ENCODE measurements around the gene ZFP69B.

Gene ZFP69B

GRCh38 chr1:40449684-40450494 lies at the start of gene ZFP69B:
Gene ZFP69B (plus strand): TSS chr1:40450476. CDS start chr1:40450962, 486 bp downstream.
- DNase-seq (ENCODE audit: low read depth), result peak; percentile 87

DNA sequence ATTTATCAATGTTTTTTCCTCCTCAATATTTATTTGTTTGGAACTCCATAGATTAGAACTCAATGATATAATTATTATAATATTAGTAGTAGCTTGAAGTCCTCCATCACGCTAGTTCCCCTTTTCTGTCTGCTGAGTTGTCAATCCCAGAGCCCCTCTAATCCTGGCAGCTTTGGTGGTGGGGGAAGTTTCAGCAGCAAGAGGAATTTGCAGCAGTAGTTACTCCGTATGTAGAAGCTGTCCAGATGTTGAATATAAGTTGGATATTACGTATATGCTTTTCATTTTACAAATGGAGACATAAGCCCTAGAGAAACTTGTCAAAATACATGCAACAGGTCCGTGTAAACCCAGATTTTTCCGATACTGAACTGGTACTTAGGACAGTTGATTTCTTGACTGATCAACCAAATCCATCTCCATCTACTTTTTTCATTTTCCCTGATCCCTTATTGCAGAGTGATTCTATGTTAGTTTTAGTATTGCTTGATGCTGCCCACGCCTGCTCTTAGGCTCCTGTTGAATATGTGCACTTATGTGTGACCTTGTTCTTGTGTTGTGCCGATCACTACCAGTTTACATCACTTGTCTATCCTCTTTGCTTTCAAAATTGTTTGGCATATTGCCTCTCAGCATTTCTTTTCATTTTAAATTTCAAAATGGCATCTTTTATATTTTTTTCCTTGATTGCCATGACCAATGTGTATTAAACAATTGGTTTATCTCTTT lies 48.6 kb upstream of the ZFP69B start:
- no peak for DNase-seq (ENCODE audit: low read depth)

DNA sequence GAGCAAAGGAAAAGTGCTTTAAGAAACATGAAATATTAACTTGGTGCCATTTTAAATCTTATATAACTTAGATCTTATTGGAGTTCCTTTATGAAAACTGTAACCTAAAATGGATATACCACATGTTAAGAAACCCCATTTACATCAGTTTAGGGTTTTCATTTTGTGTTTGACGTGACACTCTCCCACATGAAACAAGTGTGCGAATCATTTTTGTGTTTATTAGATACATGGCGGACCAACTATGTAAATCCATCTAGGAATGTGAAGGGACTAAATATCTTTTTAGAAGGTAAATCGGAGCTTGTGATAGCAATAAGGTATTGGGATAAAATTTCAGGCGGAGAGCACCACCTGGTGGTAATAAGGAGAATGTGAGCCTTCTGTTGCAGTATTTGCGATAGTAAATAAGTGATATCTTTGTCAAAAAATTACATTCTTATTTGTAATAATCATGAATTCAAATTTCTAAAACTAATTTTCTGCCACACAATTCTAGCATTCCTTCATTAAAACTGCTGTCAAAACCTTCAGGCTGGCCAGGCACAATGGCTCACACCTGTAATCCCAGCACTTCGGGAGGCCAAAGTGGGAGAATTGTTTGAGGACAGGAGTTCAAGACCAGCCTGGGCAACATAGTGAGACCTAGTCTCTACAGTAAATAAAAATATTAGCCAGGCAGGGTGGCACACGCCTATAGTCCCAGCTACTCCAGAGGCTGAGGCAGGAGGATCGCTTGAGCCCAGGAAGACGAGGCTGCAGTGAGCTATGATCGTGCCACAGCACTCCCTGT lies 45.4 kb upstream of the ZFP69B start:
- DNase-seq (ENCODE audit: low read depth), result no peak

DNA sequence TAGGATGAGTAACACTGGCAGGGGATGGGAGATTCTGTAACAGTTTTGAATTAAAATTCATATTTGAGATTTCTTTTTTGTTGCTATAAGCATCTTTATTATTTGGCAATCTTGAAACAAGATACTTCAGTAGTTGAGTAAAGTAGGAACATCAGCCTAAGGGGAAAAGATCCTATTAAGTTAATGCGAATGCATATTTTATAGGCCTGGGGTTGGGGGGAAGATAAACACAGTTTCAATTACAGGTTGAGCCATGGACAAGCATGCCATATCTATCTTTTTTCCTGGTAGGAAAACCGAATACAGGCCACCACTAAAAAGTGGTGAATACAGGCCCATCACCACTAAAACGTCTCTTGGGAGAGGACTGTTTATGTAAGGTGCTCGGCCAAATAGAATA lies 44.5 kb upstream of the ZFP69B start:
- no peak for DNase-seq (ENCODE audit: low read depth)

DNA sequence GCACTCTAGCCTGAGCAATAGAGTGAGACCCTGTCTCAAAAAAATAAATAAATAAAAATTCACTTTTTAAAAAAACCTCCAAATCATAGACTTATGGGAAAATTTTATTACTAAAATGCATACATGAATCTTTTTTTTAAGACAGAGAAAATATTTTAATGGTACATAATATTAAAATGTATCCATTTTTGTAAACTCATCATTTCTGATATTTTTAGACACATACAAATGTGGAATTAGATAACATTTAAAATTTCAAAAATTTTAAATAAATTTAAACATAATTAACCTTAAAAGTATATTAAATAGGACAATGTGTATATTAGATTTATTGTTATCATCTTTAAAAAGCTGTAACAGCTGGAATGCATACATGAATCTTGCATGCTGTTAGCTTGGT lies 42.8 kb upstream of the ZFP69B start:
- DNase-seq (ENCODE audit: low read depth), result no peak

DNA sequence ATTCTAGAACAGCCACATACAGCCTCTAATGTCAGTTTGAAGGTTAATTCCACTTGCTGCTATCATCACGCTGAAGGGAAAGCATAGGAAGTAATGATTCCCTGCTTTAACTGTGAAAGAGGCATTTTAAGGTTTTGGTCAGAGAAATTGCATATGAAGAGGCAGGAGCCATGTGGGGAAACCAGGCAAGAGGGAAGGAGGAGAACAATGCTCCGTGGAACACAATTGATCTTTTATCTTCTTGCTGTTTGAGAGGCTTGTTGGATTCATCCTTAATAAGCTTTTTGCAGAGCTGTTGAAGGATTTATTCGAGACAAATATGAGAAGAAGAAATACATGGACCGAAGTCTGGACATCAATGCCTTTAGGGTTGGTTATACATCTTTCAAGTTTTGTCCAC lies 40.8 kb upstream of the ZFP69B start:
- DNase-seq (ENCODE audit: low read depth), result no peak

DNA sequence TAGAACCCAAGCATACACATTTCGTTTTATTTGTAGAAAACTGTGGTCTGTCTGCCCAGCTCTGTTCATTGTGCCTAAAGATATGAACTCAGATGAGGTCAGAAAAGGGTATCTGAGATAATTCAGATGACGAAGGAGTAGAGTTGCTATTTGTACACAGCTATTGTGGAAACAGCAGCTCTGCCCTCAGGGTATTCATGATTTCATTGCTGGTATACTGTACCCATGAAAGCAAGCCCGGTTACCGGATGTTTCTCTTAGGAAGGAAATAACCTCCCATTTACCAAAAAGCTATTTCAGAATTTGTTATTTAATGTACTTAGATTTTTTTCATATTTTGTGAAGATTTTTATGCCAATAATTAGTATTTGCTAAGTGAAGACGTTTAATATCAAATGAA lies 39.0 kb upstream of the ZFP69B start:
- no peak for DNase-seq (ENCODE audit: low read depth)

GRCh38 chr1:40411843-40412242 lies 38.4 kb upstream of the ZFP69B start:
- DNase-seq (ENCODE audit: low read depth), result no peak

- DNase-seq (ENCODE audit: low read depth), result no peak
Measured at GRCh38 chr1:40413527-40414252, 36.6 kb upstream of the ZFP69B start.

DNA sequence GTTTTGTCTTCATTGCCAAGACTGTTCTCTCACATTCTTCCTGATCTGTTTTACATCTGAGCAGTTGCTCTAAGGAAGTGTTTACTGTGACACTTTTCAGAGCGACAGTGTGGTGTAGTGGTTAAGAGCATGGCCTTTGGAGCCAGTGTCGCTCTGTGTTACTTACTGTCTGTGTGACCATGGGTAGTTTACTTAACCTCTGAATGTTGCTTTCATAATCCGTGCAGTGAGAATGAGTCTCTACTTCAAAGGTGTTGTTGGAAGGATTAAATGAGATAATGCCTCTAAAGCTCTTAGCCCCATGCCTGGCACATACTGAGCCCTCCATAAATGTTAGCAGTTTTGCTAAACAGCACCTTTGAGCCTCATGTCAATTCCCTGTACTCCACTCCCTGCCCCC lies 35.9 kb upstream of the ZFP69B start:
- no peak for DNase-seq (ENCODE audit: low read depth)

- DNase-seq (ENCODE audit: low read depth), result no peak
Measured at GRCh38 chr1:40416709-40417108, 33.6 kb upstream of the ZFP69B start.

DNA sequence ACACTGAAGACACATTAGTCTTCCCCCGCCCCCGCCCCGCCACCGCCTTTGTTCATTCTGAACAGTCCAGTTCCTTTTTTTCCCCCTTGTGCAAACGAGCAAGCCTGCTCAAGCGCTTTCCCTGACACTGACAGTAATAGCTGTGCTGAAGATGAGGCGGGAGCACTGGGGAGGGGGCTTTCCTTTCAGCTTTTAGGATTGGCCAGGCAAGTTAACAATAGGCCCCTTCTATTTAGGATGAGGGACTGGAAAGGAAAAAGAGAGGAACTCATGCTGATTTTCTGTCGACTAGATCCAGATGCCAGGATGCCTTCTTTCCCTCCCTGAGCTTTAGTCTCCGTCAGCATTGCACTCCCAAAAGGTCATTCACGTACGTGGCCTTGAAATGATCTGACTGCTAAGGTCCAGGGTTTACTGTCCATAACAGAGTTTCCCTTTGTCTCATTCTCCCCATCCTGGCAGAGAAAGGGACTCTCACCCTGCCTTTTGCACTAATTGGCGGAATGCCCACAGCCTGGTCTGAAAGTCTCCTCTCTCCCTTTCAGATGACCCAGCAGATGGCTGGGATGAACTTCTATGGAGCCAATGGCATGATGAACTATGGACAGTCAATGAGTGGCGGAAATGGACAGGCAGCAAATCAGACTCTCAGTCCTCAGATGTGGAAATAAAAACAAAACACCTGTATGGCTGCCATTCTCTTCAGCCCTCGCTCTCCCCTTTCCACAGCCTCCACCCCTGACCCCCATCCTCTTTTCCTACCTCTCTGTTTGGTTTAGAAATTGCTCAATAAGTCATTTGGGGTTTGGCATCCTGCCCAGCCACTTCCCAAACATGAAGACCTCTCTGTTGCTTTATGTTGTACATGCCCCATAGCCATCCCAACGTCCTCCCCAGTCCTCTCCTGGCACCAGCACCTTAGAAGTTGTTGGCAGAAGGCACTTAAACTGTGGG lies 28.6 kb upstream of the ZFP69B start:
- DNase-seq (ENCODE audit: low read depth), result no peak

GRCh38 chr1:40422630-40423263 lies 27.5 kb upstream of the ZFP69B start:
- DNase-seq (ENCODE audit: low read depth), result no peak

GRCh38 chr1:40423264-40423642 lies 27.0 kb upstream of the ZFP69B start:
- DNase-seq (ENCODE audit: low read depth), result no peak

DNA sequence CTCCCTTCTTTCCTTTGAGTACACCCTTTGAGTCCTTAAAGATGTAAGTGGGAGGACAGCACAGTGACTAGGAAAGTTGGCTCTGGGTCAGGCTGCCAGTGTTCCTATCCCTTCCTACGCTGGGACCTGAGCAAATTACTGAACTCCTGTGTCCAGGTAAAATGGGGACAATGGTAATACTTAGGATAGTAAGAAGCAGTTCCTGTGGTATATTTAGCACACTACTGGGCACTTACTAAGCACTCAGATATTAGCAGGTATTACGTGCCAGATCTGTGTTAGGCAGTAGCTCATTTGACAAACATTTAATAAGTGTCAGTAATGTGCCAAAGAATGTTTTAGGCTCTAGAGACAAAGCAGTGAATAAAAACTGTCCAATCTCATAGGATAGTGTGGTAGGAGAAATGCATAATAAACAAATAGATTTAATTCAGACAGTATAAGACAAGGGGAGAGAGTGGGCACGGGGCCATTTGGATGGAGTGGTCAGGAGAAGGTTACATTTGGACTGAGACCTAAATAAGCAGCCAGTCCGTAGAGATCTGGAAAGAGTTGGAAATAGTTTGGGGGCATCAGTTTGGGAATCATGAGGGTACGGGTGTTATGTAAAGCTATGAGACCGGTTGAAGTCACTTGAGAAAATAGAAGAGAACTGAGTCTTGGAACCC lies 26.2 kb upstream of the ZFP69B start:
- DNase-seq (ENCODE audit: low read depth), result no peak

DNA sequence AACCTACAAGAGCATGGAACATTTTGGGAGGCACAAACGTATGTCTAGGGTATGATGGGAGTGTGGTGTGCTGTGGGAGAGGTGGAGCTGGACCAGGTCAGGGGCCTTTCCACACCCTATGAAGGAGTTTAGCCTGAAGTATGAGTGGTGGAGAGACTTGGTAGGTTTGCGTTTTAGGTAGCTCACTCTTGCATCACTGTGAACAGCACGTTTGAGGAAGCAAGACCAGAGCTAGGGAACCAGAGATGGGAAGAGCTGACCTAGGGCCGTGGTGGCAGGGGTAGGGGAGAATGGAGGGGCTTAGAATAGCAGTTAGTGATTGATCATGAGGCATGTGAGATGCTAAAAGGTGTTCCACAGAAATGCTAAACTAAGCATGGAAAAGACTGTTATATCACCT lies 25.1 kb upstream of the ZFP69B start:
- no peak for DNase-seq (ENCODE audit: low read depth)

GRCh38 chr1:40431385-40431784 lies 18.9 kb upstream of the ZFP69B start:
- DNase-seq (ENCODE audit: low read depth), result no peak

DNA sequence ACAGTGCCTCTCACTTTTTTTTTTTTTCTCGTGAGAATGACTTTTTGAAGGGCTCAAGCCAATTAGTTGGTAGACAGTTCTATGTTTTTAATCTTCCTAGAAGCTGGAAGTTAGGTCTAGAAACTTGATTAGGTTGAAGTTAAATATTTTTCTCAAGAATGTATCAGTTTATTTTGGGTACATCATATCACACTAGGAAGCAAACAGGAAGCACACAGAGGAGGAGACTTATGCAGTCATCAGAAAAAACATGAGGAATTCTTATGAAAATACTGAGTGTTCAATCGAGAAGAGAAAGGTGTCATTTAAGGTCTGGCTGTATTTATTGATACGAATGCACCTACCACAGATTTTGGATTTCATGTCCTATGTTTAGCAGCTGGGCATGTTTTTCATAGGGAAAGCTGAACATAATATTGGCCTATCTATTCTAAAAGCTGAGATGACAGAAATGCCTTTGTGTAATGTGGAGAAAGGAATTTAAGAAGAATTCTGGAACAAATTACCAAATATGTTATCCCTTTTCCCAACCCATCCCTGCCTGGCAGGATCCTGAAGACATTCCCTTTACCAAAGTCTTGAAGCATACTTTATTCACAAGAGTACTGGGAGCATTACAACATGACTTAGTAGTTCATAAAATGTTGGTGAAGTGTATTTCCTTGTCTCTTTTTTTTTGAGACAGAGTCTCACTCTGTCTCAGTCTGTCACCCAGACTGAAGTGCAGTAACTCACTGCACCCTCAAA lies 17.5 kb upstream of the ZFP69B start:
- DNase-seq (ENCODE audit: low read depth), result no peak

- DNase-seq (ENCODE audit: low read depth), result no peak
Measured at GRCh38 chr1:40435471-40435870, 14.8 kb upstream of the ZFP69B start.

All from stimulated activated CD8-positive, alpha-beta memory T cell treated with anti-CD3 and anti-CD28 coated beads, Interleukin-7, amount 100 ng/mL, for 24 hours (primary cell).